H9 (cell line): ENCODE measurements around the gene RASGRF1. TPM values are rescaled to one million over a fixed set of nuclear protein-coding genes. Genes with fewer than 3 reads are reported as not detected.

Experiments used
- DNase-seq: peaks from one replicate; pipeline ENCODE4 v3.0.0-alpha.2; 2017
- H2AFZ ChIP-seq: one replicate; pipeline ENCODE4 v1.6.1; 2013; ENCODE audit warnings: mild to moderate bottlenecking, low read length, control low read depth, moderate library complexity
- H2AK5ac ChIP-seq: 2 replicates; pipeline ENCODE4 v1.6.1; 2013; ENCODE audit warnings: low read length, control low read depth, mixed read lengths; ENCODE audit not compliant: insufficient read length
- H2BK120ac ChIP-seq: one replicate; pipeline ENCODE4 v1.6.1; 2013; ENCODE audit warnings: low read depth, mild to moderate bottlenecking, low read length, control low read depth, inconsistent platforms; ENCODE audit not compliant: poor library complexity, severe bottlenecking
- H2BK12ac ChIP-seq: 2 replicates; pipeline ENCODE4 v1.6.1; 2013; ENCODE audit warnings: low read length, control low read depth, mixed read lengths, low read depth; ENCODE audit not compliant: insufficient read length
- H2BK15ac ChIP-seq: 2 replicates; pipeline ENCODE4 v1.6.1; 2013; ENCODE audit warnings: low read depth, low read length, control low read depth
- H2BK20ac ChIP-seq: one replicate; pipeline ENCODE4 v1.6.1; 2013; ENCODE audit warnings: low read depth, mild to moderate bottlenecking, low read length, control low read depth, inconsistent platforms; ENCODE audit not compliant: poor library complexity, severe bottlenecking
- H2BK5ac ChIP-seq: 2 replicates; pipeline ENCODE4 v1.6.1; 2013; ENCODE audit warnings: low read length, control low read depth, mixed read lengths; ENCODE audit not compliant: insufficient read length
- H3K14ac ChIP-seq: 2 replicates; pipeline ENCODE4 v1.6.1; 2013; ENCODE audit warnings: low read length, control low read depth; ENCODE audit not compliant: insufficient read depth
- H3K18ac ChIP-seq: 2 replicates; pipeline ENCODE4 v1.6.1; 2013; ENCODE audit warnings: low read depth, mild to moderate bottlenecking, mixed read lengths, low read length, control low read depth; ENCODE audit not compliant: insufficient read length
- H3K23ac ChIP-seq: 2 replicates; pipeline ENCODE4 v1.6.1; 2013; ENCODE audit warnings: low read length, control low read depth, mixed read lengths, low read depth; ENCODE audit not compliant: insufficient read length
- H3K23me2 ChIP-seq: 2 replicates; pipeline ENCODE4 v1.6.1; 2013; ENCODE audit warnings: low read depth, mild to moderate bottlenecking, mixed read lengths, low read length, control low read depth; ENCODE audit not compliant: insufficient read length, poor library complexity, severe bottlenecking
- H3K27ac ChIP-seq: 2 replicates; pipeline ENCODE4 v1.5.1; 2013; ENCODE audit warnings: low read length, control low read depth, mixed read lengths, low read depth; ENCODE audit not compliant: insufficient read length
- H3K27me3 ChIP-seq: 2 replicates; pipeline ENCODE4 v1.6.1; 2013; ENCODE audit warnings: low read length, control low read depth, inconsistent platforms; ENCODE audit not compliant: insufficient read depth
- H3K4ac ChIP-seq: 2 replicates; pipeline ENCODE4 v1.6.1; 2013; ENCODE audit warnings: low read depth, mild to moderate bottlenecking, control low read depth, inconsistent platforms, low read length, moderate library complexity
- H3K4me1 ChIP-seq: 2 replicates; pipeline ENCODE4 v1.6.1; 2013; ENCODE audit warnings: low read length, control low read depth, inconsistent platforms; ENCODE audit not compliant: insufficient read depth
- H3K4me2 ChIP-seq: 2 replicates; pipeline ENCODE4 v1.6.1; 2013; ENCODE audit warnings: low read length, control low read depth, mixed read lengths; ENCODE audit not compliant: insufficient read length, insufficient read depth
- H3K56ac ChIP-seq: 2 replicates; pipeline ENCODE4 v1.6.1; 2013; ENCODE audit warnings: low read depth, mild to moderate bottlenecking, mixed read lengths, low read length, control low read depth; ENCODE audit not compliant: insufficient read length
- H3K79me1 ChIP-seq: 2 replicates; pipeline ENCODE4 v1.6.1; 2013; ENCODE audit warnings: low read depth, mild to moderate bottlenecking, moderate library complexity, low read length, control low read depth, inconsistent platforms; ENCODE audit not compliant: insufficient read depth, poor library complexity, severe bottlenecking
- H3K79me2 ChIP-seq: 2 replicates; pipeline ENCODE4 v1.6.1; 2013; ENCODE audit warnings: low read length, control low read depth, inconsistent platforms; ENCODE audit not compliant: insufficient read depth
- H3K9ac ChIP-seq: 2 replicates; pipeline ENCODE4 v1.6.1; 2013; ENCODE audit warnings: low read length, control low read depth, mixed read lengths; ENCODE audit not compliant: insufficient read length; ENCODE audit errors: extremely low read depth
- H3K9me3 ChIP-seq: one replicate; pipeline ENCODE4 v1.6.1; 2013; ENCODE audit warnings: low read depth, low read length, inconsistent platforms; ENCODE audit not compliant: control insufficient read depth
- H3T11ph ChIP-seq: one replicate; pipeline ENCODE4 v1.6.1; 2013; ENCODE audit warnings: mild to moderate bottlenecking, low read length, control low read depth, inconsistent platforms
- H4K20me1 ChIP-seq: one replicate; pipeline ENCODE4 v1.6.1; 2013; ENCODE audit not compliant: control insufficient read depth, insufficient read length, insufficient read depth
- H4K5ac ChIP-seq: 2 replicates; pipeline ENCODE4 v1.6.1; 2013; ENCODE audit warnings: low read depth, mild to moderate bottlenecking, mixed read lengths, low read length, control low read depth; ENCODE audit not compliant: insufficient read length
- H4K8ac ChIP-seq: replicated peaks from 2 replicates; pipeline ENCODE4 v1.6.1; 2013; ENCODE audit warnings: low read length, control low read depth, mixed read lengths, low read depth; ENCODE audit not compliant: insufficient read length
- H4K91ac ChIP-seq: 2 replicates; pipeline ENCODE4 v1.6.1; 2013; ENCODE audit warnings: low read depth, mild to moderate bottlenecking, moderate library complexity, mixed read lengths, low read length, control low read depth; ENCODE audit not compliant: insufficient read length
- H3K27ac Mint-ChIP-seq, 3 experiments: 2 replicates in 2 of 3; 3 replicates in 1 of 3; pipeline ENCODE4 v1.8.0; 2020 to 2021; ENCODE audit warnings: mixed read lengths in 3 of 3, mild to moderate bottlenecking in 1 of 3, moderate library complexity in 1 of 3
- H3K27me3 Mint-ChIP-seq: 2 replicates; pipeline ENCODE4 v1.8.0; 2021; ENCODE audit warnings: low read depth, mild to moderate bottlenecking, moderate library complexity, mixed read lengths
- H3K36me3 Mint-ChIP-seq, 3 experiments: 2 replicates in 2 of 3; 3 replicates in 1 of 3; pipeline ENCODE4 v1.8.0; 2020 to 2021; ENCODE audit warnings: low read depth in 3 of 3, mixed read lengths in 3 of 3; ENCODE audit not compliant: insufficient read depth in 1 of 3
- H3K4me1 Mint-ChIP-seq, 2 experiments: 2 replicates each; pipeline ENCODE4 v1.8.0; 2020; ENCODE audit warnings: mixed read lengths in 2 of 2
- H3K4me3 Mint-ChIP-seq, 2 experiments: 2 replicates in 1 of 2; 3 replicates in 1 of 2; pipeline ENCODE4 v1.8.0; 2020 to 2021; ENCODE audit warnings: mild to moderate bottlenecking in 2 of 2, mixed read lengths in 2 of 2, moderate library complexity in 1 of 2
- H3K9me3 Mint-ChIP-seq, 2 experiments: 2 replicates in 1 of 2; 3 replicates in 1 of 2; pipeline ENCODE4 v1.8.0; 2020; ENCODE audit warnings: mild to moderate bottlenecking in 2 of 2, mixed read lengths in 2 of 2, moderate library complexity in 1 of 2
- WGBS: extraction: QIAGEN DNeasy Blood & Tissue Kit; methylation state at CpG from one replicate; pipeline ENCODE4 v1.1.7; 2013; ENCODE audit warnings: missing lambda C conversion rate, low lambda C conversion rate, mixed read lengths; ENCODE audit not compliant: insufficient read length; ENCODE audit errors: extremely low coverage; 5-methylcytosine and 5-hydroxymethylcytosine counted together
- total RNA-seq: library from RNA; stranded (reverse); gene quantifications from 2 replicates; pipeline ENCODE4 v1.2.1, GENCODE V29; 2021
- TF ChIP-seq, protein P1 (sequence below): fragments of 200-600 bp; sonication (generic); conservative IDR thresholded peaks from 3 replicates; pipeline ENCODE4 v1.8.0; 2021; ENCODE audit warnings: antibody characterized with exemption, mild to moderate bottlenecking

RASGRF1 gene
- total RNA-seq, 1 experiment from 2014 or later, result 0.48 TPM

- Histone ChIP-seq H3K79me2 (no peaks in the 10 kb centered on the region), H3K9ac (no peak overlapping the region), H4K5ac (no peak overlapping the region), H3T11ph (no peak overlapping the region), H4K8ac (no peak overlapping the region), H3K18ac (no peak overlapping the region), H2BK20ac (no peak overlapping the region), H4K20me1 (no peaks in the 10 kb centered on the region), H2AK5ac (no peak overlapping the region), H3K4me1 (peaks cover 4% of the 10 kb centered on the region; the same call in 1 of the 2 replicates), H4K91ac (no peak overlapping the region), H3K23ac (no peak overlapping the region), H2BK12ac (no peak overlapping the region), H3K27ac (no peak overlapping the region), H2BK15ac (no peak overlapping the region), H2BK5ac (no peak overlapping the region), H2AFZ (no peak overlapping the region), H3K9me3 (no peaks in the 10 kb centered on the region), H3K56ac (no peak overlapping the region), H2BK120ac (no peak overlapping the region), H3K14ac (no peak overlapping the region), H3K4me2 (no peak overlapping the region), H3K27me3 (no peaks in the 10 kb centered on the region; the same call in 1 of the 2 replicates), H3K4ac (no peak overlapping the region), H3K23me2 (peaks cover 8% of the 10 kb centered on the region), H3K79me1 (no peaks in the 10 kb centered on the region)
- Mint-ChIP-seq H3K36me3 (no peaks in the 10 kb centered on the region; a peak in 1 of 7 replicates), H3K9me3 (no peaks in the 10 kb centered on the region), H3K27ac (no peak overlapping the region), H3K4me1 (peaks cover 4 to 12% of the 10 kb centered on the region in 2 experiments; a peak in 3 of 4 replicates), H3K27me3 (peaks cover 44% of the 10 kb centered on the region), H3K4me3 (no peak overlapping the region)
- TF ChIP-seq, protein P1, sequence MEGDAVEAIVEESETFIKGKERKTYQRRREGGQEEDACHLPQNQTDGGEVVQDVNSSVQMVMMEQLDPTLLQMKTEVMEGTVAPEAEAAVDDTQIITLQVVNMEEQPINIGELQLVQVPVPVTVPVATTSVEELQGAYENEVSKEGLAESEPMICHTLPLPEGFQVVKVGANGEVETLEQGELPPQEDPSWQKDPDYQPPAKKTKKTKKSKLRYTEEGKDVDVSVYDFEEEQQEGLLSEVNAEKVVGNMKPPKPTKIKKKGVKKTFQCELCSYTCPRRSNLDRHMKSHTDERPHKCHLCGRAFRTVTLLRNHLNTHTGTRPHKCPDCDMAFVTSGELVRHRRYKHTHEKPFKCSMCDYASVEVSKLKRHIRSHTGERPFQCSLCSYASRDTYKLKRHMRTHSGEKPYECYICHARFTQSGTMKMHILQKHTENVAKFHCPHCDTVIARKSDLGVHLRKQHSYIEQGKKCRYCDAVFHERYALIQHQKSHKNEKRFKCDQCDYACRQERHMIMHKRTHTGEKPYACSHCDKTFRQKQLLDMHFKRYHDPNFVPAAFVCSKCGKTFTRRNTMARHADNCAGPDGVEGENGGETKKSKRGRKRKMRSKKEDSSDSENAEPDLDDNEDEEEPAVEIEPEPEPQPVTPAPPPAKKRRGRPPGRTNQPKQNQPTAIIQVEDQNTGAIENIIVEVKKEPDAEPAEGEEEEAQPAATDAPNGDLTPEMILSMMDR, result no peak
- WGBS, result no CpG with 5 or more reads among the region's 4 CpGs
- DNase-seq, result no peak
Observed at GRCh38 chr15:78942741-78943140, 147.8 kb downstream of the RASGRF1 start.
